ENCODE measurements around the gene ARHGAP45.

The ARHGAP45 gene

GRCh38 chr19:1118999-1119398, 52.0 kb downstream of the ARHGAP45 start:
- no peak overlapping the region for H3K4ac ChIP-seq (ENCODE audit: low read length)
- no peak overlapping the region for H4K91ac ChIP-seq (ENCODE audit: low read depth, low read length, poor library complexity)
- no peak overlapping the region for H3K27ac ChIP-seq (replicated peaks; ENCODE audit: low read length)
- H3K23ac ChIP-seq (ENCODE audit: low read depth, low read length, poor library complexity), result peak overlapping the region; percentile 85
- H3K79me1 ChIP-seq (ENCODE audit: low read depth, low read length), result peaks cover 4% of the 10 kb centered on the region
- no peak overlapping the region for H2AK5ac ChIP-seq (ENCODE audit: low read depth, low read length)
- peak overlapping the region; percentile 21 for H3K9ac ChIP-seq (ENCODE audit: low read depth, low read length, poor library complexity)
- peak overlapping the region; percentile 64 for H3K18ac ChIP-seq (ENCODE audit: low read length)
- no peak overlapping the region for H2AFZ ChIP-seq (ENCODE audit: low read length)
- H3K36me3 ChIP-seq (replicated peaks in 1 of 2; ENCODE audit: control insufficient read depth in 2 of 2, insufficient read depth in 2 of 2, low read length in 2 of 2), result peaks cover 21 to 83% of the 10 kb centered on the region in 2 donors
- no peak for DNase-seq (ENCODE audit: low spot score)
- no peak overlapping the region for H2BK15ac ChIP-seq (ENCODE audit: low read length)
- H2BK5ac ChIP-seq (ENCODE audit: low read length), result peak overlapping the region; percentile 5
- no peak overlapping the region for H2BK12ac ChIP-seq (ENCODE audit: low read length)
- H3K27me3 ChIP-seq (ENCODE audit: control insufficient read depth in 3 of 3, insufficient read depth in 3 of 3, low read depth in 1 of 3, low read length in 3 of 3), result no peaks in the 10 kb centered on the region
- H2BK120ac ChIP-seq (ENCODE audit: low read depth, low read length), result no peak overlapping the region
- H3K4me3 ChIP-seq (ENCODE audit: low read length in 2 of 2), result no peak overlapping the region
- no peaks in the 10 kb centered on the region for H3K9me3 ChIP-seq (replicated peaks in 1 of 2; ENCODE audit: control insufficient read depth in 2 of 2, insufficient read depth in 1 of 2, low read depth in 1 of 2, low read length in 2 of 2)
- H3K4me1 ChIP-seq (ENCODE audit: control insufficient read depth in 2 of 2, insufficient read depth in 1 of 2, low read depth in 1 of 2, low read length in 2 of 2), result no peaks in the 10 kb centered on the region
- H4K8ac ChIP-seq (ENCODE audit: low read depth, low read length), result no peak overlapping the region
- no CpG with 5 or more reads among the region's 34 CpGs for WGBS, 2 donors (ENCODE audit: extremely low coverage in 2 of 2, insufficient read length in 2 of 2, insufficient replicate concordance in 1 of 2)
- H3K14ac ChIP-seq (ENCODE audit: low read length), result no peak overlapping the region
- no peak overlapping the region for H3K4me2 ChIP-seq (ENCODE audit: insufficient read depth, low read length, poor library complexity, severe bottlenecking)

GRCh38 chr19:1119475-1120217, 52.7 kb downstream of the ARHGAP45 start:
- Histone ChIP-seq H3K4me2 (ENCODE audit: insufficient read depth, low read length, poor library complexity, severe bottlenecking) (no peak overlapping the region), H3K23ac (ENCODE audit: low read depth, low read length, poor library complexity) (no peak overlapping the region), H4K8ac (ENCODE audit: low read depth, low read length) (no peak overlapping the region), H3K27ac (replicated peaks; ENCODE audit: low read length) (no peak overlapping the region), H2AFZ (ENCODE audit: low read length) (no peak overlapping the region), H3K79me1 (ENCODE audit: low read depth, low read length) (peaks cover 4% of the 10 kb centered on the region), H3K4ac (ENCODE audit: low read length) (no peak overlapping the region), H2BK5ac (ENCODE audit: low read length) (no peak overlapping the region), H2AK5ac (ENCODE audit: low read depth, low read length) (peak overlapping the region; percentile 46), H2BK15ac (ENCODE audit: low read length) (no peak overlapping the region), H4K91ac (ENCODE audit: low read depth, low read length, poor library complexity) (no peak overlapping the region), H3K4me1 (ENCODE audit: control insufficient read depth in 2 of 2, insufficient read depth in 1 of 2, low read depth in 1 of 2, low read length in 2 of 2) (no peaks in the 10 kb centered on the region), H3K4me3 (ENCODE audit: low read length in 2 of 2) (no peak overlapping the region), H3K18ac (ENCODE audit: low read length) (peak overlapping the region; percentile 57), H2BK120ac (ENCODE audit: low read depth, low read length) (no peak overlapping the region), H3K9me3 (replicated peaks in 1 of 2; ENCODE audit: control insufficient read depth in 2 of 2, insufficient read depth in 1 of 2, low read depth in 1 of 2, low read length in 2 of 2) (no peaks in the 10 kb centered on the region), H3K36me3 (replicated peaks in 1 of 2; ENCODE audit: control insufficient read depth in 2 of 2, insufficient read depth in 2 of 2, low read length in 2 of 2) (peaks cover 22 to 83% of the 10 kb centered on the region in 2 donors), H2BK12ac (ENCODE audit: low read length) (no peak overlapping the region), H3K14ac (ENCODE audit: low read length) (peak overlapping the region; percentile 82), H3K27me3 (ENCODE audit: control insufficient read depth in 3 of 3, insufficient read depth in 3 of 3, low read depth in 1 of 3, low read length in 3 of 3) (no peaks in the 10 kb centered on the region), H3K9ac (ENCODE audit: low read depth, low read length, poor library complexity) (no peak overlapping the region)
- DNase-seq (ENCODE audit: low spot score), result no peak
- WGBS, 2 donors (ENCODE audit: extremely low coverage in 2 of 2, insufficient read length in 2 of 2, insufficient replicate concordance in 1 of 2), result no CpG with 5 or more reads among the region's 50 CpGs

GRCh38 chr19:1121395-1121794, 54.4 kb downstream of the ARHGAP45 start:
- Histone ChIP-seq H3K4me1 (ENCODE audit: control insufficient read depth in 2 of 2, insufficient read depth in 1 of 2, low read depth in 1 of 2, low read length in 2 of 2) (no peaks in the 10 kb centered on the region), H3K14ac (ENCODE audit: low read length) (peak overlapping the region; percentile 38), H3K36me3 (replicated peaks in 1 of 2; ENCODE audit: control insufficient read depth in 2 of 2, insufficient read depth in 2 of 2, low read length in 2 of 2) (peaks cover 23 to 87% of the 10 kb centered on the region in 2 donors), H3K23ac (ENCODE audit: low read depth, low read length, poor library complexity) (no peak overlapping the region), H2BK15ac (ENCODE audit: low read length) (no peak overlapping the region), H3K9me3 (replicated peaks in 1 of 2; ENCODE audit: control insufficient read depth in 2 of 2, insufficient read depth in 1 of 2, low read depth in 1 of 2, low read length in 2 of 2) (no peaks in the 10 kb centered on the region), H2BK120ac (ENCODE audit: low read depth, low read length) (no peak overlapping the region), H2AK5ac (ENCODE audit: low read depth, low read length) (no peak overlapping the region), H3K4ac (ENCODE audit: low read length) (no peak overlapping the region), H4K8ac (ENCODE audit: low read depth, low read length) (no peak overlapping the region), H3K9ac (ENCODE audit: low read depth, low read length, poor library complexity) (peak overlapping the region; percentile 4), H3K18ac (ENCODE audit: low read length) (no peak overlapping the region), H2AFZ (ENCODE audit: low read length) (no peak overlapping the region), H3K27me3 (ENCODE audit: control insufficient read depth in 3 of 3, insufficient read depth in 3 of 3, low read depth in 1 of 3, low read length in 3 of 3) (no peaks in the 10 kb centered on the region), H2BK5ac (ENCODE audit: low read length) (no peak overlapping the region), H3K4me2 (ENCODE audit: insufficient read depth, low read length, poor library complexity, severe bottlenecking) (no peak overlapping the region), H3K79me1 (ENCODE audit: low read depth, low read length) (peaks cover 6% of the 10 kb centered on the region), H3K4me3 (ENCODE audit: low read length in 2 of 2) (no peak overlapping the region), H2BK12ac (ENCODE audit: low read length) (no peak overlapping the region), H3K27ac (replicated peaks; ENCODE audit: low read length) (no peak overlapping the region), H4K91ac (ENCODE audit: low read depth, low read length, poor library complexity) (no peak overlapping the region)
- no peak for DNase-seq (ENCODE audit: low spot score)
- no CpG with 5 or more reads among the region's 10 CpGs for WGBS, 2 donors (ENCODE audit: extremely low coverage in 2 of 2, insufficient read length in 2 of 2, insufficient replicate concordance in 1 of 2)

GRCh38 chr19:1122021-1122971, 55.3 kb downstream of the ARHGAP45 start:
- no peak for DNase-seq (ENCODE audit: low spot score)
- Histone ChIP-seq H4K8ac (ENCODE audit: low read depth, low read length) (no peak overlapping the region), H3K4ac (ENCODE audit: low read length) (no peak overlapping the region), H3K9me3 (replicated peaks in 1 of 2; ENCODE audit: control insufficient read depth in 2 of 2, insufficient read depth in 1 of 2, low read depth in 1 of 2, low read length in 2 of 2) (no peaks in the 10 kb centered on the region), H2BK120ac (ENCODE audit: low read depth, low read length) (no peak overlapping the region), H2AK5ac (ENCODE audit: low read depth, low read length) (peak overlapping the region; percentile 75), H4K91ac (ENCODE audit: low read depth, low read length, poor library complexity) (no peak overlapping the region), H3K4me3 (ENCODE audit: low read length in 2 of 2) (no peak overlapping the region), H3K14ac (ENCODE audit: low read length) (peak overlapping the region; percentile 47), H3K23ac (ENCODE audit: low read depth, low read length, poor library complexity) (peak overlapping the region; percentile 97), H2BK5ac (ENCODE audit: low read length) (no peak overlapping the region), H3K27ac (replicated peaks; ENCODE audit: low read length) (no peak overlapping the region), H3K36me3 (replicated peaks in 1 of 2; ENCODE audit: control insufficient read depth in 2 of 2, insufficient read depth in 2 of 2, low read length in 2 of 2) (peaks cover 21 to 87% of the 10 kb centered on the region in 2 donors), H3K27me3 (ENCODE audit: control insufficient read depth in 3 of 3, insufficient read depth in 3 of 3, low read depth in 1 of 3, low read length in 3 of 3) (no peaks in the 10 kb centered on the region), H3K9ac (ENCODE audit: low read depth, low read length, poor library complexity) (peak overlapping the region; percentile 44), H2BK15ac (ENCODE audit: low read length) (no peak overlapping the region), H3K79me1 (ENCODE audit: low read depth, low read length) (peaks cover 8% of the 10 kb centered on the region), H3K4me2 (ENCODE audit: insufficient read depth, low read length, poor library complexity, severe bottlenecking) (no peak overlapping the region), H3K18ac (ENCODE audit: low read length) (no peak overlapping the region), H3K4me1 (ENCODE audit: control insufficient read depth in 2 of 2, insufficient read depth in 1 of 2, low read depth in 1 of 2, low read length in 2 of 2) (no peaks in the 10 kb centered on the region), H2AFZ (ENCODE audit: low read length) (no peak overlapping the region), H2BK12ac (ENCODE audit: low read length) (peak overlapping the region; percentile 46)
- 86% methylated on average over 1 of the region's 63 CpGs; no CpG with 5 or more reads in 1 of the 2 donors for WGBS, 2 donors (ENCODE audit: extremely low coverage in 2 of 2, insufficient read length in 2 of 2, insufficient replicate concordance in 1 of 2)
